GM23248 (cell line): Measurements from ENCODE around the gene IL20RA. TPM values are rescaled to one million over a fixed set of nuclear protein-coding genes. Genes with fewer than 3 reads are reported as not detected.

Source experiments
- DNase-seq: peaks from one replicate; pipeline ENCODE4 v3.0.0-alpha.2; 2015
- H2AFZ ChIP-seq: fragments of 200-600 bp; sonication (generic); 2 replicates; pipeline ENCODE4 v1.6.1; 2016; ENCODE audit warnings: antibody characterized with exemption
- H3F3A ChIP-seq: fragments of 200-600 bp; sonication (generic); 2 replicates; pipeline ENCODE4 v1.6.1; 2016; ENCODE audit warnings: mild to moderate bottlenecking, antibody characterized with exemption, mixed run types; ENCODE audit not compliant: insufficient read depth
- H3K27ac ChIP-seq: fragments of 200-600 bp; sonication (generic); 2 replicates; pipeline ENCODE4 v1.5.1; 2016; ENCODE audit warnings: mild to moderate bottlenecking
- H3K27me3 ChIP-seq: fragments of 200-600 bp; sonication (generic); replicated peaks from 2 replicates; pipeline ENCODE4 v1.6.1; 2016; ENCODE audit warnings: mild to moderate bottlenecking; ENCODE audit not compliant: insufficient read depth
- H3K36me3 ChIP-seq: fragments of 200-600 bp; sonication (generic); 2 replicates; pipeline ENCODE4 v1.6.1; 2016; ENCODE audit warnings: low read depth, mild to moderate bottlenecking
- H3K4me1 ChIP-seq: fragments of 200-600 bp; sonication (generic); 2 replicates; pipeline ENCODE4 v1.6.1; 2016; ENCODE audit warnings: mild to moderate bottlenecking; ENCODE audit not compliant: insufficient read depth
- H3K4me2 ChIP-seq: fragments of 200-600 bp; sonication (generic); one replicate; pipeline ENCODE4 v1.6.1; 2016; ENCODE audit warnings: mild to moderate bottlenecking; ENCODE audit not compliant: unreplicated experiment
- H3K4me3 ChIP-seq: fragments of 200-600 bp; sonication (generic); 2 replicates; pipeline ENCODE4 v1.5.1; 2016; ENCODE audit warnings: mild to moderate bottlenecking
- H3K79me2 ChIP-seq: fragments of 200-600 bp; sonication (generic); 2 replicates; pipeline ENCODE4 v1.6.1; 2016; ENCODE audit warnings: mild to moderate bottlenecking; ENCODE audit not compliant: insufficient read depth
- H3K9ac ChIP-seq: fragments of 200-600 bp; sonication (generic); 2 replicates; pipeline ENCODE4 v1.6.1; 2016; ENCODE audit warnings: mild to moderate bottlenecking
- H3K9me2 ChIP-seq: fragments of 200-600 bp; sonication (generic); 2 replicates; pipeline ENCODE4 v1.6.1; 2016; ENCODE audit warnings: mixed run types, mild to moderate bottlenecking, moderate library complexity; ENCODE audit not compliant: insufficient read depth
- H3K9me3 ChIP-seq: fragments of 200-600 bp; sonication (generic); one replicate; pipeline ENCODE4 v1.6.1; 2017; ENCODE audit warnings: low read depth
- H4K20me1 ChIP-seq: fragments of 200-600 bp; sonication (generic); 2 replicates; pipeline ENCODE4 v1.6.0; 2016; ENCODE audit not compliant: insufficient read depth
- EZH2 ChIP-seq: fragments of 200-600 bp; sonication (generic); IDR thresholded peaks from 2 replicates; pipeline ENCODE4 v1.6.1; 2018; ENCODE audit warnings: antibody characterized with exemption, mild to moderate bottlenecking; ENCODE audit not compliant: insufficient read depth, poor library complexity, severe bottlenecking
- EZH2phosphoT487 ChIP-seq: fragments of 200-600 bp; sonication (generic); IDR thresholded peaks from 2 replicates; pipeline ENCODE4 v1.6.1; 2018; ENCODE audit warnings: antibody characterized with exemption, moderate library complexity, mild to moderate bottlenecking, low read depth; ENCODE audit not compliant: insufficient read depth
- WGBS, 2 experiments: methylation state at CpG; one replicate each; pipeline ENCODE4 v1.1.6; 2015 to 2017; ENCODE audit warnings: low lambda C conversion rate in 2 of 2, low coverage in 1 of 2; ENCODE audit errors: missing lambda C conversion rate in 2 of 2; 5-methylcytosine and 5-hydroxymethylcytosine counted together
- in situ Hi-C: fragments of 300-500 bp; cut with MboI; formaldehyde crosslinking; loops from 2 replicates; pipeline ENCODE4 v1.15.0; 2020
- polyA plus RNA-seq: library from polyadenylated mRNA; unstranded; fragments of >200 nt; fragmentation: Nextera tagmentation; extraction: Ambion mirVana; gene quantifications from 2 replicates; pipeline ENCODE4 v1.2.1, GENCODE V29; 2016
- total RNA-seq: library from RNA; depleted of rRNA; stranded (reverse); fragments of >200 nt; shearing (Covaris generic); gene quantifications from 2 replicates; pipeline ENCODE4 v1.2.3, GENCODE V29; 2014

The IL20RA gene
- total and polyA plus RNA-seq, 2 experiments from 2014 or later, result not detected

DNA sequence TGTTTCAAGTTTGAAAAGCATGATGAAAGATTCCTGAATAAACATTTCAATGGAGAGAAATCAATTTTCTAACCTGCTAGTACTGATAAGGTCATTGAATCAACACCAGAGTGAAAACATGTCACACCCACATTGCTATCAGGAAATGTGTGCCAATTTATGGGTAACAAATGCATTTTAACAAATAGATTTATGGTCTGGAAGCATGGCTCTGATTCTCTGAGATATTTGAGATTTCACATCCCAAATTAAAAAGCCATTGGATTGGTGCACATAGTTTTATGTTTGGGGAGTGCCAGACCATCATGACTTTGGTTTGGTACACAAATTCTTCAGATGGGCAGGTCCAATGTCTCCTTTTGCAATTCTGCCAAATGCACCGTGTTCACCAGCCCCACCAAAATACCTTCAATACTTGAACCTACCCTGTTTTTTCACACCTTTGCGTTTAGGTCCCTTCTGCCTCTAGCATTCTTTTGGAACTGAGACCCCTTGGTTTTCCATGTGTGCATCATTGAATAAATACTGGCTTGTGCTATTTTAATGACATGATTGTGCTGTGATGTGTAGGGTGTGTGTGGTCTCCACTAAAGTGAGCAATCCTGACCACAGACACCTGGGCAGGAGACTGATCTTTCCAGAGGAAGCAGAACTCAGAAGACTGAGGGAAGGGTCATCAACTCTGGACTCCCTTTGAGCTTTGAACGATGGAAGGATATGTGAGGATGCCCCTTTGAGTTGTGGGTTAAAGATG is 20.4 kb downstream of the IL20RA start:
- Histone ChIP-seq H2AFZ (no peak overlapping the region), H3F3A (no peaks in the 10 kb centered on the region), H3K9me2 (no peaks in the 10 kb centered on the region), H3K4me1 (no peaks in the 10 kb centered on the region), H3K4me2 (no peak overlapping the region), H3K27ac (no peak overlapping the region), H3K79me2 (no peaks in the 10 kb centered on the region), H3K9ac (no peak overlapping the region), H3K4me3 (no peak overlapping the region), H3K27me3 (no peaks in the 10 kb centered on the region), H3K9me3 (no peaks in the 10 kb centered on the region), H4K20me1 (no peaks in the 10 kb centered on the region), H3K36me3 (no peaks in the 10 kb centered on the region)
- DNase-seq, result no peak
- in situ Hi-C loops, result no loop called here
- 44 to 45% methylated on average over 3 of the region's 3 CpGs for WGBS, 2 experiments
- TF ChIP-seq EZH2phosphoT487 (no peak), EZH2 (no peak)

GRCh38 chr6:137020776-137021175 is 24.0 kb downstream of the IL20RA start:
- Histone ChIP-seq H3K4me3 (no peak overlapping the region), H3K9me2 (no peaks in the 10 kb centered on the region), H4K20me1 (no peaks in the 10 kb centered on the region), H2AFZ (no peak overlapping the region), H3K36me3 (no peaks in the 10 kb centered on the region), H3K4me2 (no peak overlapping the region), H3K79me2 (no peaks in the 10 kb centered on the region), H3F3A (no peaks in the 10 kb centered on the region), H3K27ac (no peak overlapping the region), H3K9ac (no peak overlapping the region), H3K27me3 (no peaks in the 10 kb centered on the region), H3K4me1 (no peaks in the 10 kb centered on the region), H3K9me3 (no peaks in the 10 kb centered on the region)
- WGBS, 2 experiments, result 35% methylated on average over 4 of the region's 4 CpGs
- no peak for DNase-seq
- TF ChIP-seq EZH2 (no peak), EZH2phosphoT487 (no peak)
- in situ Hi-C loops, result no loop called here

GRCh38 chr6:137019476-137020272 is 25.1 kb downstream of the IL20RA start:
- no peaks in the 10 kb centered on the region for H3K27me3 ChIP-seq
- H3F3A ChIP-seq, result no peaks in the 10 kb centered on the region
- H3K9ac ChIP-seq, result no peak overlapping the region
- no peaks in the 10 kb centered on the region for H4K20me1 ChIP-seq
- 19 to 32% methylated on average over 4 of the region's 4 CpGs for WGBS, 2 experiments
- H3K79me2 ChIP-seq, result no peaks in the 10 kb centered on the region
- in situ Hi-C loops, result no loop called here
- H3K4me3 ChIP-seq, result no peak overlapping the region
- H3K4me1 ChIP-seq, result no peaks in the 10 kb centered on the region
- no peak for TF ChIP-seq EZH2
- TF ChIP-seq EZH2phosphoT487, result no peak
- H3K27ac ChIP-seq, result no peak overlapping the region
- H3K9me2 ChIP-seq, result no peaks in the 10 kb centered on the region
- no peaks in the 10 kb centered on the region for H3K9me3 ChIP-seq
- no peak for DNase-seq
- no peak overlapping the region for H3K4me2 ChIP-seq
- H3K36me3 ChIP-seq, result no peaks in the 10 kb centered on the region
- H2AFZ ChIP-seq, result no peak overlapping the region

- in situ Hi-C loops, result no loop called here
- WGBS, 2 experiments, result 34 to 41% methylated on average over 3 of the region's 3 CpGs
- no peak overlapping the region for H3K27ac ChIP-seq
Observed at GRCh38 chr6:137017081-137017480, 27.7 kb downstream of the IL20RA start.

More at GRCh38 chr6:137017081-137017480, 27.7 kb downstream of the IL20RA start:
- Histone ChIP-seq H3K79me2 (no peaks in the 10 kb centered on the region), H2AFZ (no peak overlapping the region), H3K27me3 (no peaks in the 10 kb centered on the region), H3K9me3 (no peaks in the 10 kb centered on the region), H3K9ac (no peak overlapping the region), H3K4me1 (no peaks in the 10 kb centered on the region), H3F3A (no peaks in the 10 kb centered on the region), H4K20me1 (no peaks in the 10 kb centered on the region), H3K4me2 (no peak overlapping the region), H3K36me3 (no peaks in the 10 kb centered on the region), H3K4me3 (no peak overlapping the region), H3K9me2 (no peaks in the 10 kb centered on the region)
- TF ChIP-seq EZH2phosphoT487 (no peak), EZH2 (no peak)
- no peak for DNase-seq
